HG03025 (cell line): ENCODE measurements around the gene DIDO1.
"Not testable (repeated sequence)": the region's sequence is repeated elsewhere in the genome, so short reads cannot be mapped to it uniquely, and the experiment has no call there.

Experiments used
- ATAC-seq: cut with Tn5 transposase; IDR thresholded peaks from one replicate; pipeline ENCODE4 v1.9.1; 2021; ENCODE audit warnings: mild to moderate bottlenecking, moderate library complexity; ENCODE audit not compliant: unreplicated experiment, low FRiP score

Gene DIDO1

DNA sequence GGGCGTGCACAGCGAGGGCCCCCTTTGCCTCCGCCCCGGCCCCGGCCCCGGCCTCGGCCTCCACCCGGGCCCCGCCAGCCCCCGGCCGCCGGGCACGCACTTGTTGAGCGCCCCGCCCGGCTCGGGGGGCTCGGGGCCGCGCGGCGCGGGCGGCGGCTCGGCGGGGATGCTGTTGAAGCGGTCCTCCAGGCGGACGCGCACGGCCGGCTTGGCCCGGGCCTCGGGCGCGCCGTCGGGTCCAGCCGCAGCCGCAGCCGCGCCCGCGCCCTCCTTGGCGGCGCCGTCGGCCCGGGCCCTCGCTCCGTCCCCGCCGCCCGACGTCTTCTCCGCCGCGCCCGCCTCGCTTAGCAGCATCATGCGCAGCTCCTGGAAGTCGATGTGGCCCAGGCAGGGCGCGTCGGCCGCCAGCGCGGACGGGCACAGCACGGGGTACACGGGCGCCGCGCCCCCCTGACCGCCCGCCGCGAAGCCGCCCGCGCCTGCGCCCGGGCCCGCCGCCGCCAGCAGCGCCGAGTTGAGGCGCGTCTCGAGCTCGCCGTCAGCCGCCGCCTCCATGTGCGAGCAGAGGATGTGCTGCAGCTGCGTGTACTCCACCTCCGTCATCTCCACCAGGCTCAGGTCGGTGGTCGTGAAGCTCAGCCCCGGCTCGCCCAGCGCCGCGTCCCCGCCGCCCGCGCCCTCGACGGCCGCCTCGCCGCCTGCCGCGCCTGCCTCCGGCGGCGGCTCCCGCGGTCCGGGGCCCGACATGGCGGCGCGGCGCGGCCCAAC, 65.2 kb downstream of the DIDO1 start:
- peak; percentile 21 for ATAC-seq

DNA sequence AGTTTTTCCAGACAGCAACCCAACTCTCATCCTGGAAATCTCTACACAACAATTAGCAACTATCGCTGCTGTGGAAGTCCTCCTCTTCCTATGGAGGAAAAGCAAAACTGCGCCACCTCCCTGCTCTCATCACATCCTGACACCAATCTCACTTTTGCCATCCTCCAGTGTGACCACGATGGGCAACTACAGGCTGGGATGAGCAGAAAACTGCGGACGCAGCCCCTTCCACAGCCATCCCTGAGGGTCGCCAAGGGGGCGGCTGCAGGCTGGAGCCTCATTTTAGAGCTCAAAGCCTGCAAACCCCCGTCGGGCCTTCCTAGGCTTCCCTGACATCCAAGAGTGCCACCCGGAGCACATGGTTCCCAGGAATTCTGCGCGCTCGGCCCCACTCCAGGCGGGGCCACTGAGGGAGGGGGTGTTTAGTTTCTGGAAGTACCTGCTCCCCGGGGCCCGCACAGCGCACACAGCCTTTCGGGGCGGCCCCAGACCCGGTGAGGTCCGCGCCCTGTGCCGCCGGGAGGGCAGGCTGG, 65.8 kb downstream of the DIDO1 start:
- no peak for ATAC-seq

DNA sequence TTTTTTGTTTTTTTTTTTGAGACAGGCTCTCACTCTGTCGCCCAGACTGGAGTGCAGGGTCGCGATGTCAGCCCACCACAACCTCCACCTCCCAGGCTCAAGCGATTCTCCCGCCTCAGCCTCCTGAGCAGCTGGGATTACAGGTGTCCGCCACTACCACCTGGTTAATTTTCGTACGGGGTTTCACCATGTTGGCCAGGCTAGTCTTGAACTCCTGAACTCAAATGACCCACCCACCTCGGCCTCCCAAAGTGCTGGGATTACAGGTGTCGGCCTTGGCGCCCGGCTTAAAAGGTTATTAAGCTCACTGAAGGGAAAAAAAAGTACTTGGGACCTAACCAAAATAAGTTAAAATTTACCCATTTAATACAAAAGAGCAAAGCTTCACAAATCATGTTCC, 66.6 kb downstream of the DIDO1 start:
- ATAC-seq, result no peak

DNA sequence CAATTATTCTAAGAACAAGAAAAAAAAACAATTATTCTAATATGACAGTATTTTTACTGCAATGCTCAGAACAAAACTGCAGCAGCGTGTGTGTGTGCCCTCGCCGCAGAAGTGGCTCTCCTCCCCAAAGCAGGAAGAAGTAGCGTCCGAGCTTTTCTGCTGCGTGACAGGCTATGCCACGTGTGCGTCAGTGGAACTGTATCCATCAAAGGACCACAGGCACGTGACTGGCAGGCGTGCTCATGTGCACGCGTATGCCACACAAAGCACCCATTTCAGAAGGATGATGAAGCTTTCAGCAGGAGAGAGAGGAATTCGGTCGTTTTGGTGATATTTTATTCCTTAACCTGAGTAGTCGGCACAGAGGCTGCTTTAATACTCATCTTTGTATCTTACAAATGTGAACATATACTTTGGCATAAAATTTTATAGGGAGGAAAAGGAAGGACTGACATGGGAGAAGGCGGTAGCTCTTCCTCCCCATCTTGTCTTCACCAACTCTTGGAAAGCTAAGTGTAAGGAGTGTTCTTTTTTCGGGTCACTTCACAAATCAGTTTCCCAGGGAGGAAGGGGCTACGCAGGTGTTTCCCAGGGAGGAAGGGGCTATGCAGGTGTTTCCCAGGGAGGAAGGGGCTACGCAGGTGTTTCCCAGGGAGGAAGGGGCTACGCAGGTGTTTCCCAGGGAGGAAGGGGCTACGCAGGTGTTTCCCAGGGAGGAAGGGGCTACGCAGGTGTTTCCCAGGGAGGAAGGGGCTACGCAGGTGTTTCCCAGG, 68.1 kb downstream of the DIDO1 start:
- ATAC-seq, result no peak

DNA sequence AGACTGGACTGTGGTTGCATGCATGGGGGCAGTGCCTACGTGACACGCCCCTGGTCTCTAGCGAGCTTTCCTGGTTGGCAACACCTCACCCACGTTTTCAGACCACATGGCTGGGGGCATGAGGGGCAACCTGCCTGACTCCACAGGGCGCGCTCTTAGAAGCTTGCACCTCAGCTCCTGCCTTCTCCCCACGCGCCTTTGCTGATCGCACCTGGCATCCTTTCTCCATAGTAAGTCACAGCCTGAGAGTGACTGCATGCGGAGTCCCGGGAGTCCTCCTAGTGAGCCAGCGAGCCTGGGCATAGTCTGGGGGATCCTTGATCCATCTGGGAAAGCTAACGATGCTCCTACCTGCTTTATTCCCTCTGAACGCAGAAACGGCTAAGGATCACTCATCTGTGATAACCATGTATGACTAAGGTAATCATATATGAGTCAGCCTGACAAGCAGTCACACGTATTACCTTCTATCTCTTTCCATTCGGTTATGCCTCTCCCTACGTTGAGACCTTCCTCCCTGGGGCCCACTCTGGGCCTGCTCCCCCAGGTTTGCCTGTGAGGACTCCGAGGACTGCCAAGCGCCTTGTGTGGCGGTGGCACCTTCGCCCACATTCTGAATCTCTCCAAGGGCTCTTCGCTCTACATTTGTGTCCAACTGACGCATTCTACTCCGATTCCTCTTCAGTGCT, 69.2 kb downstream of the DIDO1 start:
- no peak for ATAC-seq

DNA sequence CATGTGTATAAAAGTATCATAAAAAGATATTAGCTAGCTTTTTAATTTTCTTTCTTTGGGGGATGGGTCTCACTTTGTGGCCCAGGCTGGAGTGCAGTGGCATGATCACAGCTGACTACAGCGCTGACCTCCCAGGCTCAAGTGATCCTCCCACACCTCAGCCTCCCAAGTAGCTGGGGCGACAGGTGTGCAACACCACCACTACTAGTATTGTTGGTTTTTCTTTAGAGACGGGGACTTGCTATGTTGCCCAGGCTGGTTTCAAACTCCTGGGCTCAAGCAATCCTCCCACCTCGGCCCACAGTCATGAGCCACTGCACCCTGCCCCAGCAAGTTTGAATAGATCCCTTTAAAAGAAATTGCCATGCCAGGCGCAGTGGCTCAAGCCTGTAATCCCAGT, 71.2 kb downstream of the DIDO1 start:
- ATAC-seq, result no peak

DNA sequence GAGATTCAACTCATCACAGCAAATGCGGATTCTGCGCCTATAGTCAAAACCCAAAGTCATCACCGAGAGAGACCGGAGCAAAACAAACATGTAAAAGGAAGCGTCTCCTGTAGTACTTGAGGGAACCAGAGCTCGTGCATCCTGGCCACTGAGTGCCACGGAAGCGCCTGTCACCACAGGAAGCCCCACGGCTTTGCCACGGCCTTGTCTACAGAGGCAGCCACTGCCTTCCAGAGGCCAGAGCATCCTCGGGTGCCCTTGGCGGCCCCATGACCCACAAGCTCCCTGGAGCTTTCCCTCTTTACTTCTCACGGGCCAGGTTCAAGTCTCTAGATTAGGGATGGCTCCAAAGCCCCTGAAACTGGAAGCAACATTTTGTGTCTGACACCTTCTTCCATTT, 72.2 kb downstream of the DIDO1 start:
- ATAC-seq, result no peak

DNA sequence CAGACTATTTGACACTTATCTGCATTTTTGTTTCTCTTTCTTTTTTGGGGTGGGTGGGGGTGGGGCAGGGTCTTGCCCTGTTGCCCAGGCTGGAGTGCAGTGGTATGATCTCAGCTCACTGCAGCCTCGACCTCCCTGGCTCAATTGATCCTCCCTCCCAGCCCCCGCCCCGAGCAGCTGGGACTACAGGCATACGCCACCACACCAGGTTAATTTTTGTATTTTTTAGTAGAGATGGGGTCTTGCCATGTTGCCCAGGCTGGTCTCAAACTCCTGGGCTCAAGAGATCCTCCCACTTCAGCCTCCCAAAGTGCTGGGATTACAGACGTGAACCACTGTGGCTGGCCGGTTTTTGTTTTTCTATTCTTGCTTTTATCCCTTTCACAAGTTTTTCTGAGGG, 73.0 kb downstream of the DIDO1 start:
- ATAC-seq, result not testable (repeated sequence)

DNA sequence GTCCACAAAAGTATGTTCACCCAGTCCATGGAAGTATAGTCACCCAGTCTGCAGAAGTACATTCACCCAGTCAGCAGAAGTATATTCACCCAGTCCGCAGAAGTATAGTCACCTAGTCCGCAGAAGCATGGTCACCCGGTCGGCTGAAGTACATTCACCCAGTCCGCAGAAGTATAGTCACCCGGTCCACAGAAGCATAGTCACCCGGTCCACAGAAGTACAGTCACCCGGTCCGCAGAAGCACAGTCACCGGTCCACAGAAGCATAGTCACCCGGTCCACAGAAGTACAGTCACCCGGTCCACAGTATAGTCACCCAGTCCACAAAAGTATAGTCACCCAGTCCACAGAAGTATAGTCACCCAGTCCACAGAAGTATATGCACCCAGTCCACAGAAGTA, 73.5 kb downstream of the DIDO1 start:
- no peak for ATAC-seq

DNA sequence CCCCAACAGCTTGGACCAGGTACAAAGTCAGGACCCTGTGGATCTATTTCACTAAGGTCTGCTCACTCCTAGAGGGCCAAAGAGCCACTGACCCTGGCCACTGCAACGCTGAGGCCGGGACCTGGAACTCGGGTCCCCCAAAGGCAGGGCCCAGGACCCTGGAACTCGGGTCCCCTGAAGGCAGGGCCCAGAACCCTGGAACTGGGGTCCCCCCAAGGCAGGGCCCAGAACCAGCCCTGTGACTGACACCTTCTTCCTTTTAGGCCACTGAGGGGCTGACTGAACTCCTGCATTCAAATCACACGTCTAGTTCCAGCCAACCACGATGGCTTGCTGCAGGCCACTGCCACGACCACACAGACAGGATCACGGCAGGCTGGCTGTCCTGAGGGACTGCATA, 74.1 kb downstream of the DIDO1 start:
- no peak for ATAC-seq

DNA sequence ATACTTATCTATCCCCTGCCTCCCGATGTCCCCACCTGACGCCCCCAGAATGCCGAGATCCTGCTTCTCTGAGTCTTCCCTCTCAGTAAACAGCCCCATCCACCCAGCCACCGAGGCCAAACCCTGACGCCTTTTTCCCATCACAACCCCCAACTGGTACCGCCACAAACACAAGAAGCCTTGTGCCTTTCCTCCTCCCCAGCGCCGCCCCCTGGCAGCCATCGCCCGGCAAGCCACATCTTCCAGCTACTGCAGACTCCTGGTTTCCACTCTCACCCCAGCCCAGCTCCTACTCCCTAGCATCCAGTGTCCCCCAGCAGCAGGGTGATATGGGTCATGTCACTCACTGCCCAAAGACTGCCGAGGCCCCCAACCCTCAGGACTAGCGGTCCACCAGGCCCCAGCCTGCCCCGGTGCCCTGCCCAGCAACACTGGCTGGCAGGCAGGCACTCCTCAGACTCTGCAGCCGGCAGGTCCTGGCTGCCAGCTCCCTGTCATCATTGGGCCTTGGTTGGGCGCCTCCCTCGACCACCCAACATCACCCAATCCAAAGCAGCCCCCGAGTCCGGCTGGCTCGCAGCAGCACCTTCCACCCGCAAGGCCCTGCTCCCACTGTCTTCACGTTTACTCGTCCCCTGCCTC, 75.9 kb downstream of the DIDO1 start:
- ATAC-seq, result no peak

DNA sequence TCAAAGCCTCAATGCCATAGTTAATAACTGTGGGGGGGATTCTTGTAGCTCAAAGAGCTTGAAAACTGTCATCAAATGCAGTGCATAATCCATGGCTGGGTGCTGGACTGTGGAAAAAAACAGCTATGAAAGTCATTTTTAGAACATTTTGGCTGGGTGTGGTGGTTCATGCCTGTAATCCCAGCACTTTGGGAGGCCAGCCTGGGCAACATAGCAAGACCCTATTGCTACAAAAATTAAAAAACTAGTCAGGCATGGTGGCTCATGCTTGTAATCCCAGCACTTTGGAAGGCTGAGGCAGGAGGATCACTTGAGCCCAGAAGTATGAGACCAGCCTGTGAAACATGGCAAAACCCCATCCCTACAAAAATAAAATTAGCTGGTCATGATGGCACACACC, 76.9 kb downstream of the DIDO1 start:
- no peak for ATAC-seq

DNA sequence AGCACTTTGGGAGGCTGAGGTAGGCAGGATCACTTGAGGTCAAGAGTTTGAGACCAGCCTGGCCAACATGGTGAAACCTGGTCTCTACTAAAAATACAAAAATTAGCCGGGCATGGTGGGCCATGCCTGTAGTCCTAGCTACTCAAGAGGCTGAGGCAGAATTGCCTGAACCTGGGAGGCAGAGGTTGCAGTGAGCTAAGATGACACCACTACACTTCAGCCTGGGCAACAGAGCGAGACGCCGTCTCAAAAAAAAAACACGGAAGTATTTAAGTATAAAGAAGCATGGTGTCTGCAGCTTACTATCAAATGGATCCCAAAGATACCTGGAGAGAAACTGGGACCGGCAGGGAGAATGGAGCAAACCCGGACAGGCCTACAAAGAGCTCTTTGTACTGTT, 77.4 kb downstream of the DIDO1 start:
- ATAC-seq, result not testable (repeated sequence)

DNA sequence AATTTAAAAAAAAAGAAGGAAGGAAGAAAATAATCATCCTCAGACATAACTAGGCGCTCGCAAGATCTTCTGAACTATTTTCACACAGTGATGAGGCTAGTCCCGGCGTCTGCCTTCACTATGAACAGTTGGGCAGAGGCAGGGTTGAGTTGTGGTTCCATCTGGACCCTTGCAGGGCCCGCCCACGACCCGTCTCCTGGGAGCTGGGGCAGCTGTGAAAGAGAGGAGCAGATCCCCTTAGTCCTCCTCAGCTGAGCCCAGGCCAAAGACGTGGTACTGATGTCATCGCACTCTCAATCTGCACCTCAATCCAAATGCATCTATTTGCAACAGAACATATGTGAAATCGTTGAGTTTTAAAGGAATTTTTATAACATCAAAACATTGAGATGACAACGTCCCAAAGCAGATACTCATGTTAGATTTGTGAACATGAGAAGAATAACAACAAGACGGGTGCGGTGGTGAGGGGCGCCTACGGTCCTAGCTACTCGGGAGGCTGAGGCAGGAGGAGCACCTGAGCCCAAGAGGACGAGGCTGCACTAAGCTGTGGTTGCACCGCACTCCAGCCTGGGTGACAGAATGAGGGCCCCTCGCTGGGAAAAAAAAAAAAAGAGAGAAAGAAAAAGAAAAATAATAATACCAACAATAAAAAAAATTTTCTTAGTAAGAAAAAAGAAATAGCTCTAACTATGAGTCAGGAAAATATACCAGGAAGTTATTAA, 80.0 kb downstream of the DIDO1 start:
- no peak for ATAC-seq

DNA sequence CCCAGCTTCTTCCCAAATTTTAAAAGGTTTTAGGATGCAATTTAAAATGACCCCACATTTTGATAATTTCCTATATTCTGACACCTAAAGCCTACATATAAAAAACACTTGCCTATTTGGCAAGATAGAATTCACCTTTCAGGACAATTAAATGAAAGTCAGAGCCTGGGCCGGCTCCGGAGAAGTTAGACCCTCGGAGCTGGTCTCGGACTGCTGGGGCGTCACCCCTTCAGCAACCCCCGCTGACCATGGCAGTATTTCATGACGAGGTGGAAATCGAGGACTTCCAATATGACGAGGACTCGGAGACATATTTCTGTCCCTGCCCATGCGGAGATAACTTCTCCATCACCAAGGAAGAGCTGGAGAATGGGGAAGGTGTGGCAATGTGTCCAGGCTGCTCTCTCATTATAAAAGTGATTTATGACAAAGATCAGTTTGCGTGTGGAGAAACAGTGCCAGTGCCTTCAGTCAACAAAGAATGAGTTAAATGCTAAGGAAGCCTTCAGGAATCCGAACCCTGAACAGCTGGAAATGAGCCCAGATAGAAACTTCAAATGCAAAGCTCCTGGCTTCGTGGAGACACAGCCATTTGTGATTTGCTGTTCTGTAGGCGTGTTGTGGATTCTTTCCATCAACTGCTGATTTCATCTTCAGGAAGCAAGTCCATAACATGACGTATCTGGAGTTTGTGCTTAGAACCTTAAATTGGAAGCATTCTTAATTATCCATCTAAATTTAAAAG, 80.7 kb downstream of the DIDO1 start:
- ATAC-seq, result no peak

DNA sequence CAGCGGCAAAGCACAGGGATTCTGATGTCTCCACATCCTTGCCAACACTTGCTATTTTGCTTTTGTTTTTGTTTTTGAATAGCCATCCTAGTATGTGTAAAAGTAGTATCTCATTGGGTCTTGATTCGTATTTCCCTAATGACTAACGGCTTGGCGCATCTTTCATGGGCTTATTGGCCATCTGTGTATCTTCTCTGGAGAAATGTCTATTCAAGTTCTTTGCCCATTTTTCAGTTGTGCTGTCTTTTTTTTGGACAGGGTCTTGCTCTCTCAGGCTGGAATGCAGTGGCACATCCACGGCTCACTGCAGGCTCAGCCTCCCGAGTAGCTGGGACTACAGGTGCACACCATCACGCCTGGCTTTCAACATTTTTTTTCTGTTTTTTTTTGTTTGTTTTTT, 82.1 kb downstream of the DIDO1 start:
- ATAC-seq, result no peak

DNA sequence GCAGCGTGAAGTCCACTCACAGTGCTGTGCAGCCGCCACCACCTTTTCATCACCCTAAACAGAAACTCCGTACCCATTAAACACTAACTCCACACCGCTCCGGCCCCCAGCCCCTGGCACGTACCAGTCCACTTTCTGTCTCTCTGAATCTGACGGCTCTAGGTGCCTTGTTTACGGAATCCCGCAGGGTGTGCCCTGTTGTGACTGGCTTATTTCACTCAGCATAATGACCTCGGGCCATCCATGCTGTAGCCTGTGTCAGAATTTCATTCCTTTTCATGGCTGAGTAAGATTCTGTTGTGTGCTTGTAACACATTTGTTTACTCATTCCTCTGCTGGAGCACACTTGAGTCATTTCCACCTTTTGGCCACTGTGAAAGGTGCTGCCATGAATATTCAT, 82.6 kb downstream of the DIDO1 start:
- ATAC-seq, result no peak

DNA sequence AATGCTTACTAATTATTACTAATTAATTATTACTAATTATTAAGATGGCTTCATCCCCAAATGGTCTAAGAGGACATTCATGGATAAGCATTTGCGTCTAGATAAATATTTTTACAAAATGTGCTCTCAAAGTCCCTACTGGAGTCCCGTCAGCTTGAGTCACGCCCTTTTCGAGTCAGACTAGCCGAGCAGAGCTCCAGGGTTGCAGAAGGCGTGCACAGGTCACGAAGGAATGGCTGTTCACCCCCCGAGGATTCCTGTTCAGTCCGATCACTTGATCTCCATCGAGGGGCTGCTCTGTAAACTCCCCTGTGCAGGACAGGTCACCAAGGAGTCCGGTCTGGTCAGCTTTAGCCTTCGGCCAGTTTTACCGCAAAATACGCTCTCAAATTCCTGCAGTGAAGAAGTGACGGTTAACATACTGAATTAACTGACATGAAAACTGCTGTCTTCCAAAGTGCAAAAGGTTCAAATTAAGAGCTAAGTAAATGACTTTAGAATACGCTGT, 84.5 kb downstream of the DIDO1 start:
- no peak for ATAC-seq
